Measurements from ENCODE around the gene ANK2.

Gene ANK2

GRCh38 chr4:113016377-113016776 is 33.1 kb upstream of the ANK2 start:
- Histone ChIP-seq H3K4me3 (ENCODE audit: extremely low read depth, insufficient read depth, low read length, poor library complexity, severe bottlenecking) (no peak overlapping the region), H3K27ac (ENCODE audit: low read depth, low read length, severe bottlenecking) (no peak overlapping the region), H3K9me3 (ENCODE audit: control insufficient read depth, low read length) (no peaks in the 10 kb centered on the region), H3K4me1 (ENCODE audit: control insufficient read depth, insufficient read depth, low read length, poor library complexity, severe bottlenecking) (no peaks in the 10 kb centered on the region), H3K36me3 (ENCODE audit: control insufficient read depth, insufficient read depth, low read length) (no peaks in the 10 kb centered on the region)
- no CpG with 5 or more reads among the region's 1 CpG for WGBS, 2 experiments (ENCODE audit: insufficient coverage in 2 of 2)

GRCh38 chr4:113020966-113021365 is 28.5 kb upstream of the ANK2 start:
- WGBS, 2 experiments (ENCODE audit: insufficient coverage in 2 of 2): no CpG with 5 or more reads among the region's 1 CpG
- H3K4me3 ChIP-seq (ENCODE audit: extremely low read depth, insufficient read depth, low read length, poor library complexity, severe bottlenecking): no peak overlapping the region
- no peak overlapping the region for H3K27ac ChIP-seq (ENCODE audit: low read depth, low read length, severe bottlenecking)
- H3K4me1 ChIP-seq (ENCODE audit: control insufficient read depth, insufficient read depth, low read length, poor library complexity, severe bottlenecking): no peaks in the 10 kb centered on the region
- no peaks in the 10 kb centered on the region for H3K9me3 ChIP-seq (ENCODE audit: control insufficient read depth, low read length)
- no peaks in the 10 kb centered on the region for H3K36me3 ChIP-seq (ENCODE audit: control insufficient read depth, insufficient read depth, low read length)

- Histone ChIP-seq H3K4me3 (ENCODE audit: extremely low read depth, insufficient read depth, low read length, poor library complexity, severe bottlenecking) (no peak overlapping the region), H3K4me1 (ENCODE audit: control insufficient read depth, insufficient read depth, low read length, poor library complexity, severe bottlenecking) (peaks cover 4% of the 10 kb centered on the region), H3K36me3 (ENCODE audit: control insufficient read depth, insufficient read depth, low read length) (no peaks in the 10 kb centered on the region), H3K27ac (ENCODE audit: low read depth, low read length, severe bottlenecking) (no peak overlapping the region), H3K9me3 (ENCODE audit: control insufficient read depth, low read length) (no peaks in the 10 kb centered on the region)
- no CpG with 5 or more reads among the region's 1 CpG for WGBS, 2 experiments (ENCODE audit: insufficient coverage in 2 of 2)
These were observed 25.1 kb upstream of the ANK2 start for GRCh38 chr4:113024388-113024787.

- Histone ChIP-seq H3K36me3 (ENCODE audit: control insufficient read depth, insufficient read depth, low read length) (no peaks in the 10 kb centered on the region), H3K4me3 (ENCODE audit: extremely low read depth, insufficient read depth, low read length, poor library complexity, severe bottlenecking) (no peak overlapping the region), H3K9me3 (ENCODE audit: control insufficient read depth, low read length) (no peaks in the 10 kb centered on the region), H3K4me1 (ENCODE audit: control insufficient read depth, insufficient read depth, low read length, poor library complexity, severe bottlenecking) (peaks cover 7% of the 10 kb centered on the region), H3K27ac (ENCODE audit: low read depth, low read length, severe bottlenecking) (no peak overlapping the region)
- 96 to 100% methylated on average over 1 of the region's 1 CpG for WGBS, 2 experiments (ENCODE audit: insufficient coverage in 2 of 2)
These were observed 24.0 kb upstream of the ANK2 start for GRCh38 chr4:113025416-113025815.

- H3K9me3 ChIP-seq (ENCODE audit: control insufficient read depth, low read length): no peaks in the 10 kb centered on the region
- 87 to 92% methylated on average over 2 of the region's 2 CpGs for WGBS, 2 experiments (ENCODE audit: insufficient coverage in 2 of 2)
- peaks cover 10% of the 10 kb centered on the region for H3K4me1 ChIP-seq (ENCODE audit: control insufficient read depth, insufficient read depth, low read length, poor library complexity, severe bottlenecking)
- no peak overlapping the region for H3K4me3 ChIP-seq (ENCODE audit: extremely low read depth, insufficient read depth, low read length, poor library complexity, severe bottlenecking)
- H3K27ac ChIP-seq (ENCODE audit: low read depth, low read length, severe bottlenecking): no peak overlapping the region
- H3K36me3 ChIP-seq (ENCODE audit: control insufficient read depth, insufficient read depth, low read length): no peaks in the 10 kb centered on the region
These were observed 22.9 kb upstream of the ANK2 start for GRCh38 chr4:113026556-113026955.

GRCh38 chr4:113028074-113028473 is 21.4 kb upstream of the ANK2 start:
- Histone ChIP-seq H3K27ac (ENCODE audit: low read depth, low read length, severe bottlenecking) (no peak overlapping the region), H3K4me3 (ENCODE audit: extremely low read depth, insufficient read depth, low read length, poor library complexity, severe bottlenecking) (no peak overlapping the region), H3K36me3 (ENCODE audit: control insufficient read depth, insufficient read depth, low read length) (no peaks in the 10 kb centered on the region), H3K9me3 (ENCODE audit: control insufficient read depth, low read length) (no peaks in the 10 kb centered on the region), H3K4me1 (ENCODE audit: control insufficient read depth, insufficient read depth, low read length, poor library complexity, severe bottlenecking) (peaks cover 10% of the 10 kb centered on the region)
- WGBS, 2 experiments (ENCODE audit: insufficient coverage in 2 of 2): no CpG with 5 or more reads among the region's 2 CpGs

GRCh38 chr4:113031212-113031611 is 18.2 kb upstream of the ANK2 start:
- Histone ChIP-seq H3K4me1 (ENCODE audit: control insufficient read depth, insufficient read depth, low read length, poor library complexity, severe bottlenecking) (peaks cover 10% of the 10 kb centered on the region), H3K27ac (ENCODE audit: low read depth, low read length, severe bottlenecking) (no peak overlapping the region), H3K36me3 (ENCODE audit: control insufficient read depth, insufficient read depth, low read length) (no peaks in the 10 kb centered on the region), H3K4me3 (ENCODE audit: extremely low read depth, insufficient read depth, low read length, poor library complexity, severe bottlenecking) (no peak overlapping the region), H3K9me3 (ENCODE audit: control insufficient read depth, low read length) (no peaks in the 10 kb centered on the region)
- WGBS, 2 experiments (ENCODE audit: insufficient coverage in 2 of 2): 83% methylated on average over 1 of the region's 1 CpG; no CpG with 5 or more reads in 1 of the 2 experiments

- H3K4me1 ChIP-seq (ENCODE audit: control insufficient read depth, insufficient read depth, low read length, poor library complexity, severe bottlenecking): peaks cover 11% of the 10 kb centered on the region
- no peak overlapping the region for H3K27ac ChIP-seq (ENCODE audit: low read depth, low read length, severe bottlenecking)
- 93 to 100% methylated on average over 1 of the region's 1 CpG for WGBS, 2 experiments (ENCODE audit: insufficient coverage in 2 of 2)
- peaks cover 16% of the 10 kb centered on the region for H3K9me3 ChIP-seq (ENCODE audit: control insufficient read depth, low read length)
- H3K4me3 ChIP-seq (ENCODE audit: extremely low read depth, insufficient read depth, low read length, poor library complexity, severe bottlenecking): no peak overlapping the region
- peaks cover 5% of the 10 kb centered on the region for H3K36me3 ChIP-seq (ENCODE audit: control insufficient read depth, insufficient read depth, low read length)
These were observed 8.7 kb upstream of the ANK2 start for GRCh38 chr4:113040793-113041192.

GRCh38 chr4:113042502-113042901 is 7.0 kb upstream of the ANK2 start:
- Histone ChIP-seq H3K4me1 (ENCODE audit: control insufficient read depth, insufficient read depth, low read length, poor library complexity, severe bottlenecking) (peaks cover 11% of the 10 kb centered on the region), H3K4me3 (ENCODE audit: extremely low read depth, insufficient read depth, low read length, poor library complexity, severe bottlenecking) (no peak overlapping the region), H3K36me3 (ENCODE audit: control insufficient read depth, insufficient read depth, low read length) (peaks cover 5% of the 10 kb centered on the region), H3K9me3 (ENCODE audit: control insufficient read depth, low read length) (peaks cover 11% of the 10 kb centered on the region), H3K27ac (ENCODE audit: low read depth, low read length, severe bottlenecking) (no peak overlapping the region)
- 46 to 50% methylated on average over 2 of the region's 2 CpGs for WGBS, 2 experiments (ENCODE audit: insufficient coverage in 2 of 2)

GRCh38 chr4:113043591-113043990 is 5.9 kb upstream of the ANK2 start:
- peaks cover 11% of the 10 kb centered on the region for H3K9me3 ChIP-seq (ENCODE audit: control insufficient read depth, low read length)
- peaks cover 11% of the 10 kb centered on the region for H3K4me1 ChIP-seq (ENCODE audit: control insufficient read depth, insufficient read depth, low read length, poor library complexity, severe bottlenecking)
- peaks cover 5% of the 10 kb centered on the region for H3K36me3 ChIP-seq (ENCODE audit: control insufficient read depth, insufficient read depth, low read length)
- no peak overlapping the region for H3K4me3 ChIP-seq (ENCODE audit: extremely low read depth, insufficient read depth, low read length, poor library complexity, severe bottlenecking)
- peak overlapping the region; percentile 59 for H3K27ac ChIP-seq (ENCODE audit: low read depth, low read length, severe bottlenecking)

GRCh38 chr4:113050371-113050755 is 910 bp downstream of the ANK2 start:
- Histone ChIP-seq H3K4me1 (ENCODE audit: control insufficient read depth, insufficient read depth, low read length, poor library complexity, severe bottlenecking) (peaks cover 20% of the 10 kb centered on the region), H3K36me3 (ENCODE audit: control insufficient read depth, insufficient read depth, low read length) (no peaks in the 10 kb centered on the region), H3K4me3 (ENCODE audit: extremely low read depth, insufficient read depth, low read length, poor library complexity, severe bottlenecking) (no peak overlapping the region), H3K27ac (ENCODE audit: low read depth, low read length, severe bottlenecking) (no peak overlapping the region), H3K9me3 (ENCODE audit: control insufficient read depth, low read length) (no peaks in the 10 kb centered on the region)
- WGBS, 2 experiments (ENCODE audit: insufficient coverage in 2 of 2): no CpG with 5 or more reads among the region's 2 CpGs

All from mesodermal cell (in vitro differentiated cells).